ENCODE results near the gene C12orf57. TPM values are rescaled to one million over a fixed set of nuclear protein-coding genes. Genes with fewer than 3 reads are reported as not detected.

Gene C12orf57
- total and polyA plus RNA-seq, 2 donors from 2014 or later: 175 to 336 TPM

GRCh38 chr12:6978188-6978587, 34.4 kb downstream of the C12orf57 start:
- intact Hi-C loops (cut with DNase I): no loop called here
- DNase-seq (no peak), FAIRE-seq (no peak)
- TF ChIP-seq CTCF (IDR thresholded peaks at IDR 0.05; ENCODE audit: borderline replicate concordance, extremely low read depth, insufficient read depth): no peak
- Histone ChIP-seq H3K4me1 (ENCODE audit: control insufficient read depth in 2 of 3, insufficient read depth in 2 of 3, low read depth in 1 of 3, low read length in 3 of 3) (no peaks in the 10 kb centered on the region), H3K9ac (ENCODE audit: low read length in 3 of 3) (no peak overlapping the region), H3K27me3 (ENCODE audit: control insufficient read depth, insufficient read depth, low read length) (no peaks in the 10 kb centered on the region), H3K4me3 (ENCODE audit: low read length in 3 of 3) (no peak overlapping the region), H3K9me3 (ENCODE audit: control insufficient read depth in 2 of 3, insufficient read depth in 1 of 3, low read length in 3 of 3) (no peaks in the 10 kb centered on the region), H3K27ac (ENCODE audit: low read depth in 2 of 2, low read length in 2 of 2) (no peak overlapping the region), H3K36me3 (ENCODE audit: control insufficient read depth in 2 of 3, insufficient read depth in 3 of 3, low read length in 3 of 3) (peaks cover 11 to 69% (median 60%) of the 10 kb centered on the region in 3 donors)

- H3K9ac ChIP-seq (ENCODE audit: low read length in 3 of 3): no peak overlapping the region
- no peaks in the 10 kb centered on the region for H3K9me3 ChIP-seq (ENCODE audit: control insufficient read depth in 2 of 3, insufficient read depth in 1 of 3, low read length in 3 of 3)
- H3K27me3 ChIP-seq (ENCODE audit: control insufficient read depth, insufficient read depth, low read length): no peaks in the 10 kb centered on the region
- no peak for TF ChIP-seq CTCF (IDR thresholded peaks at IDR 0.05; ENCODE audit: borderline replicate concordance, extremely low read depth, insufficient read depth)
- DNase-seq (no peak), FAIRE-seq (no peak)
- intact Hi-C loops (cut with DNase I): no loop called here
- no peak overlapping the region for H3K4me3 ChIP-seq (ENCODE audit: low read length in 3 of 3)
- peaks cover 11 to 69% (median 62%) of the 10 kb centered on the region in 3 donors for H3K36me3 ChIP-seq (ENCODE audit: control insufficient read depth in 2 of 3, insufficient read depth in 3 of 3, low read length in 3 of 3)
- H3K4me1 ChIP-seq (ENCODE audit: control insufficient read depth in 2 of 3, insufficient read depth in 2 of 3, low read depth in 1 of 3, low read length in 3 of 3): no peaks in the 10 kb centered on the region
- no peak overlapping the region for H3K27ac ChIP-seq (ENCODE audit: low read depth in 2 of 2, low read length in 2 of 2)
Observed at GRCh38 chr12:6978611-6979011, 34.8 kb downstream of the C12orf57 start.

GRCh38 chr12:6979021-6979420, 35.2 kb downstream of the C12orf57 start:
- Histone ChIP-seq H3K36me3 (ENCODE audit: control insufficient read depth in 2 of 3, insufficient read depth in 3 of 3, low read length in 3 of 3) (peaks cover 11 to 66% (median 60%) of the 10 kb centered on the region in 3 donors), H3K4me3 (ENCODE audit: low read length in 3 of 3) (no peak overlapping the region), H3K9me3 (ENCODE audit: control insufficient read depth in 2 of 3, insufficient read depth in 1 of 3, low read length in 3 of 3) (no peaks in the 10 kb centered on the region), H3K27me3 (ENCODE audit: control insufficient read depth, insufficient read depth, low read length) (no peaks in the 10 kb centered on the region), H3K27ac (ENCODE audit: low read depth in 2 of 2, low read length in 2 of 2) (no peak overlapping the region), H3K4me1 (ENCODE audit: control insufficient read depth in 2 of 3, insufficient read depth in 2 of 3, low read depth in 1 of 3, low read length in 3 of 3) (no peaks in the 10 kb centered on the region), H3K9ac (ENCODE audit: low read length in 3 of 3) (no peak overlapping the region)
- DNase-seq (no peak), FAIRE-seq (no peak)
- intact Hi-C loops (cut with DNase I): no loop called here
- no peak for TF ChIP-seq CTCF (IDR thresholded peaks at IDR 0.05; ENCODE audit: borderline replicate concordance, extremely low read depth, insufficient read depth)

GRCh38 chr12:6979453-6979852, 35.6 kb downstream of the C12orf57 start:
- no peak overlapping the region for H3K27ac ChIP-seq (ENCODE audit: low read depth in 2 of 2, low read length in 2 of 2)
- no peaks in the 10 kb centered on the region for H3K4me1 ChIP-seq (ENCODE audit: control insufficient read depth in 2 of 3, insufficient read depth in 2 of 3, low read depth in 1 of 3, low read length in 3 of 3)
- no peak for TF ChIP-seq CTCF (IDR thresholded peaks at IDR 0.05; ENCODE audit: borderline replicate concordance, extremely low read depth, insufficient read depth)

More at GRCh38 chr12:6979453-6979852, 35.6 kb downstream of the C12orf57 start:
- Histone ChIP-seq H3K9ac (ENCODE audit: low read length in 3 of 3) (no peak overlapping the region), H3K27me3 (ENCODE audit: control insufficient read depth, insufficient read depth, low read length) (no peaks in the 10 kb centered on the region), H3K9me3 (ENCODE audit: control insufficient read depth in 2 of 3, insufficient read depth in 1 of 3, low read length in 3 of 3) (no peaks in the 10 kb centered on the region), H3K36me3 (ENCODE audit: control insufficient read depth in 2 of 3, insufficient read depth in 3 of 3, low read length in 3 of 3) (peaks cover 11 to 62% (median 55%) of the 10 kb centered on the region in 3 donors), H3K4me3 (ENCODE audit: low read length in 3 of 3) (no peak overlapping the region)
- intact Hi-C loops (cut with DNase I): no loop called here
- no peak for DNase-seq
- FAIRE-seq: no peak
